Fibroblast of peridontal ligament (primary cell): ENCODE results near the gene HIPK2.

Experiments
- DNase-seq: peaks from one replicate; pipeline ENCODE4 v3.0.0-alpha.2; 2010; ENCODE audit errors: extremely low read depth

The HIPK2 gene

GRCh38 chr7:139735466-139735865 is 42.3 kb downstream of the HIPK2 start:
- no peak for DNase-seq

DNA sequence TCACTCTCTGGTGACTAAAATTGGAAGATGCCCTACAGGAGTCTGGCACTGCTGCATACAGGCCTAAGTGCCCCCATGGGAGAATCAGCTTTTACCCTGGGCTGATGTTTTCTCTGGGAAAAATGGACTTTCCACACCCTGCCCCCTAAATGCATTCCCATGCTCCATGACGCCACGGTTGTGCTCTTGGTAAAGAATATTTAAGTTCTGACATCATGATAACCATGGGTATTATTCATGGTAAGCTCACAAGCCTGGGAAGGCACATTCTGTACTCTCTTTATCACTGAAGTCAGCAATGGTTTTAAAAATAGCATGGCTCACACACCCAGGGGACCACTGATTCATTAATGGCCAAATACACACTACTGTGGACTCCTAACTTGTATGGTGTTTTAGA is 43.4 kb downstream of the HIPK2 start:
- DNase-seq: peak; percentile 88

DNA sequence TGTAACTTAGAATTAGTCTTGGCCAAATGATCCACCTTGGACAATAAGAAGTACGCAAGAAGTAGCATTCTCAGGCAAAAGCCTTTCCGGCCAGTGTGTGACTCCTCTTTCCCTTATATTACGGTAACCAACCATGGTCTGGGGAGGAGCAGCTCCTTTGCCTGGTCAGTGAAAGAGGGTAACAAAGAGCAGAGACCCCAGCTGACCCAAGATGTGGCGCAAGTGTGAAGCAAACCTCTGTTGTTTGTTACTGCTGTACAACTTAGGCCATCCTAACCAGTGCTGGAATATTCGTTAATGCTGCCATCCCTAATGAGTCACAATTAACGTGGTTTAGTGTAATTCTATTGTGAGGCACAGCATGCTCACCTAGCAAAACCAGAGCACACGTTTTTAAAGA is 44.0 kb downstream of the HIPK2 start:
- DNase-seq: no peak

- DNase-seq: no peak
Observed at GRCh38 chr7:139732471-139733167, 45.2 kb downstream of the HIPK2 start.

GRCh38 chr7:139731802-139732470 is 45.9 kb downstream of the HIPK2 start:
- peak; percentile 90 for DNase-seq

DNA sequence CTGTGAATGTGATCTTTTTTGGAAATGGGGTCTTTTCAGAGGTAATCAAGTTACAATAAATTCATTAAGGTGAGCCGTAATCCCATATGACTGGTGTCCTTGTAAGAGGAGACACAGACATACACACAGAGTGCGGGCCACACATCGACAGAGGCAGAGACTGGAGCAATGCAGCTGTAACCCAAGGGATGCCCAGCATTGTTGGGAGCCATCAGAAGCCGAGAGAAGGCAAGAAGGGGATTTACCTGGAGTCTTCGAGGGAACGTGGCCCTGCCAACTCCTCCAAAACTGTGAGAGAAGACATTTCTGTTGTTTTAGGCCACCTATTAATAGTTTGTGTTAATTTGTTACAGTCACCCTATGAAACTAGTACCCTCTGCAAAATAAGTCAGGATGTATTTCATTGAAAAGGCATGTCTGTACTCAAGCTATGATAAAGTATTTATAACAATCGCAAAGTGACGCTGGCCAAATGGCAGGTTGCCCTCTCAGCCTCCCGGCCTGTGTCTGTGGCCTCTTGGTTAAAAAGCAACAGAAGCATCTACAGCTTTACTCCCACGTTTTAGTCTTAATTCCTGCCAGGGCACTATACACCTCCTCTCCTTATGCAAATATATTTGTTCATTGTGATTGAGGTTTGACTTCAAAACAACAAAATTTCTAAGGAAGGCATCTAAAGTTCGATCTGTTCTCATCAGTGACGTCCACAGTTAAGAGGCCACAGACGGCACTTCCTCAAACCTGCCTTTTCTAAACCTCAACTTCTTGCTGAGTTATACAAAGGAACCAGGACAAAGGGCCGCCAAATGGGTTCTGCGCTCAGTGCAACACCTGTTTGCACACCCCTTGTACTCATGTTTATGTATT is 46.8 kb downstream of the HIPK2 start:
- DNase-seq: peak; percentile 76

GRCh38 chr7:139728203-139728602 is 49.6 kb downstream of the HIPK2 start:
- no peak for DNase-seq

- peak; percentile 75 for DNase-seq
Observed at GRCh38 chr7:139727151-139727705, 50.6 kb downstream of the HIPK2 start.

GRCh38 chr7:139726485-139726869 is 51.3 kb downstream of the HIPK2 start:
- no peak for DNase-seq

DNA sequence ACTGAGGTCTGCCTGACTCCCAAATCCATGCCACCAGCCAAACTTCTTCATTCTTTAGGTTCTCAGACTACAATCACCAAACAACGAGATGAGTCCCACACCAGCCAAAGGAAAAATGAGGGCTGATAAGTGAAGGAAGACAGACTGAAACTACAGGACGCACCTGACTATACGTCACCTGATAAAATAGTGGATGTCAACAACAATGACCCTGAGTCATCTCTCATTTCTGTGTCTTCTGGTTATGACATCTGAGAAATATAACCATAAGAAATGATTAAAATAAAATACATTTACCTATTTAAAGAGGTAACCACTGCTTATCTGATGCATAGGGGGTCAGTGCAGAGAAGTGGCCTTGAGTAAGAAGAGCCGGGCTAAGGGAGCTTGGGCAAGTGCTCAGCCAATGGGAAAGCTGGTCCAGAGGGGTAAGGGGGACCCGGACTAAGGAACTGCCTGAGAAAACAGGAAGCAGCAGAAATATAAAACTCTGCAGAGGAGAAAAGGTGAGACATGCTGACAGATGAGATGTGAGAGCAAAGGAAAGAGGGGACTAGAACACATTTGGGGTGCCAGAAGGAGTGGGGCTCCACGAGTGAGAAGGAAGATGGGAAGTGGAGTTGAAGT is 51.8 kb downstream of the HIPK2 start:
- DNase-seq: no peak

GRCh38 chr7:139725077-139725476 is 52.7 kb downstream of the HIPK2 start:
- DNase-seq: peak; percentile 92

GRCh38 chr7:139722604-139723003 is 55.2 kb downstream of the HIPK2 start:
- DNase-seq: no peak

DNA sequence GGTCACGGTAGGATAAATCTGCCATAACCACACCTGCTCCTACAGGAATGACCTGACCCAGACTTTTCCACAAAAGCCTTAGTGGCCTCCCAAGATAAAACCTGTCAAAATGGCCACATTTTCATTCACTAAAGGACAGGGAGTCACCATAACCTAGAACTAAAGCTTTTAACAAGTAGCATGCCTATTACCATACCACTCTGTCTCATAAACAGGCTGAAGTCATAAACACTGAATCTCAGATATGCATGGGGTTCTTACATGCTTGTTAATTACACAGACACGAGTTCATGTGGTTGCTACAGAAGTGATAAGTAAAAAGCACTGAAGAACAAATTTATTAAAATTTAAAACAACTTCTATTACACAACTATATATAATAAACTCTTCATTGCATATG is 56.0 kb downstream of the HIPK2 start:
- DNase-seq: no peak

DNA sequence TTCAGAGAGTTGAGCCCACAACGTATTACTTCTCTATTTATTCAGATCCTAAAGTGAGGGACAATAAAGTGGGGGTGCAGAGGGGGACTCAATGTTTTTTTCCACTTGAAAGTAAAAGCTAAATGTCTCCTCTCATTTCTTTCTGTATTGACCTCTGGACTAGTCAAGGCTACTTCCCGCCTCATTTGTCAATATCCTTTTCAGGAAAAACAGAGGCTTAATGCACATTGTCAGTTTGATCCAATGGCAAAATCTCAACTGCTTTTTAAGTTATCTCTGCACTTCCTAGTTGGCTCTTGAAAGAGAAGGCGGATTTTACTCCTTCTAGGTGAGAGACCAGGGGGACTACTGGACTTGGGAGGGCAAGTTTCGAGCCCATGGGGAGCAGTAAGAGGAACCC is 56.4 kb downstream of the HIPK2 start:
- no peak for DNase-seq

DNA sequence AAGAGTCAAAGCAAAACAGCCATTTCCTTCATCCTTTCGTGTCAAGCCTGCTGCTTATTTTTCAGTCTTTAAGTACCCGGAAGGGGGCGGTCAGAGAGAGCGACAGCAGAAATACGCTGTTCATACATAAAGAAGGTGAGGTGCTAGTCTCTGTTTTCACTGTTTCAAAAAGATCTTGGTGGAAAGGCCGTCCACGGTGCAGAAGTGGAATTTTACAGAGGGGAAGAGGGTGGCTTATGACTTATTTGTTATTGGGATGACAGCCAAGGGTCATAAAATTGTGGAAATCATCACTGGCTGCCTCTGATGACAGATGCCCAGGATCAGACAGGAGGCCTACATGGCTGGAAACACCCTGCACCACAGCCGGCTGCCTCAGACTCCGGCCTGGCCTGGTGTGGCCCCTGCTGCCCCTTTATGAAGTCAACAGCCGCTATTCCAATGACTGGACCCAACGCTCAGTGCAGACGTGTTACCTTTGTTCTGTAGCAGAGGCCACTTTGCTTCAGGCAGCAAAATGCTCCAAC is 57.0 kb downstream of the HIPK2 start:
- no peak for DNase-seq

DNA sequence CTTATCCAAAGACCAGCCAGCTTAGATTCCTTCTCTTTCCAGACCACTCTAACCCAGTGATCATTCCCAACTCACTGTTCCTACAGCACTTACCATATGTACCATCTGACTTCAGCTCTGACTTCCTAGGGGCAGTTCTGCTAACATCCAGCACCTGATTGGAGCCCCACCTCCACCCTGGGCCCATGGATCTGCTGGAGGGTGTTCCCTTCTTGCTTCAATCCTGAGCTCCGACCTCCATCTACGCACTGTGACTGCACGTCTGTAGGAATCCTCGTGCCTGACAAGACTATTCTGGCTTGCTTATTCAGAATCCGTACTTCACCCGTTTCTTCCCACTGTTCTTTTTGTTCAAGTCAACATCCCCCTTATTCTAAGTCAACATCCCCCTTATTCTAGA is 57.6 kb downstream of the HIPK2 start:
- no peak for DNase-seq

DNA sequence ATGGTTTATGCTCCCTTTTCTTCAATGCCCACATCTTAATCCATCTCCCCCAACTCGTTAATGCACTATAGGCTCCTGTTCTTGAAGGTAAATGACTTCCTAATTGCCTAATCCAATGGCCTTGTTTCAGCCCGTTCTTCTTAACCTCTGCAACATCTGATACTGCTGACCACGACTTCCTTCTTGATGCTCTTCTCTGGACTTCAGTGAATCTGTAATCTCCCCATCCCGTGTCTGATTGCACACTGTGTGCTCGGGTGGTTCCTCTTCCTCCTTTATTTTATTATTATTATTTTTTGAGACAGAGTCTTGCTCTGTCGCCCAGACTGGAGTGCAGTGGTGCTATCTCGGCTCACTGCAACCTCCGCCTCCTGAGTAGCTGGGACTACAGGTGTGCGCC is 58.9 kb downstream of the HIPK2 start:
- no peak for DNase-seq

GRCh38 chr7:139718141-139718540 is 59.7 kb downstream of the HIPK2 start:
- no peak for DNase-seq

- DNase-seq: no peak
Observed at GRCh38 chr7:139716156-139716942, 61.4 kb downstream of the HIPK2 start.

GRCh38 chr7:139715194-139715815 is 62.5 kb downstream of the HIPK2 start:
- DNase-seq: no peak
